HG02852 (cell line): ENCODE results near the gene PDCD1LG2.

ENCODE experiments used
- ATAC-seq: cut with Tn5 transposase; IDR thresholded peaks from one replicate; pipeline ENCODE4 v1.9.1; 2021; ENCODE audit warnings: mild to moderate bottlenecking, moderate library complexity; ENCODE audit not compliant: unreplicated experiment

Gene PDCD1LG2

DNA sequence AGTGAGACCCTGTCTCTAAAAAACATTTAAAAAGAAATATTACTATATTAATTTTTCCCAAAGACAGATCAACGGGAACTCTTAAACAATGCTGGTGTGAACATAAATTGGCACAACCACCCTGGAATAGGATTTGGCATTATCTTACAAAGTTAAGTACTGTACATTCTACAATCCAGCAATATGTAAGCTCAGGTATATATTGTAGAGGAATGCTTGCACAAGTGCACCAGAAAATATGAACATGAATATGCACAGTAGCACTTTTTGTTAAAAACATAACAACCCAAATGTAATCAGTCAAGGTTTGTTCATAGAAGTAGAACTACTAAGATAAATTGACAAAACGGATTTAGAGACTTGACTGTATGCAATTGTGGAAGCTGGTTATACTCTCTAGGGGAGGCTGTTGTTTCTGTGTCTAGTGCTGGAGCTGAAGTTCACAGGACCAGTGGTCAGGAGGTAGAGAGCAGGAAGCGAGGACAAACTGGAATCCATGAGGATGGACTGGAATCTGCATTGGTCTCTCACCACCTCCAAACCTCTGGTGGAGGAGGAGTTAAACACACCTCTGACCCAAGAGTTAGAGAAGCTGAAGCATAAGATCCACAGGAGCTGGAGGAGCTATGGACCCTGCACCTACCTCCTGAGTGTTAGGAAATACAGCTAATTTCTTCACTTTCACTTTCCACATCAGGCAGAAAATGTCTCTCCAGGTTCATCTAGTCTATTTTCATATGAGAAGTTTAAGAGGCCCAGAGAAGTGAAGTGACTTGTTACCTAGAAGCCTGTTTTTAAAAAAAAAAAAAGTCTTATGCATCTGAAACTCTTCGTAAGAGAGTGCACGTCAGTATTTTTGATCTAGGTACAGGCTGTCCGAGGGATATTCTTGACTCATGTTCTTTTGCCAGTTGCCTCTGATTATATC is 98.2 kb downstream of the PDCD1LG2 start:
- ATAC-seq: no peak

GRCh38 chr9:5609226-5609596 is 98.9 kb downstream of the PDCD1LG2 start:
- no peak for ATAC-seq

DNA sequence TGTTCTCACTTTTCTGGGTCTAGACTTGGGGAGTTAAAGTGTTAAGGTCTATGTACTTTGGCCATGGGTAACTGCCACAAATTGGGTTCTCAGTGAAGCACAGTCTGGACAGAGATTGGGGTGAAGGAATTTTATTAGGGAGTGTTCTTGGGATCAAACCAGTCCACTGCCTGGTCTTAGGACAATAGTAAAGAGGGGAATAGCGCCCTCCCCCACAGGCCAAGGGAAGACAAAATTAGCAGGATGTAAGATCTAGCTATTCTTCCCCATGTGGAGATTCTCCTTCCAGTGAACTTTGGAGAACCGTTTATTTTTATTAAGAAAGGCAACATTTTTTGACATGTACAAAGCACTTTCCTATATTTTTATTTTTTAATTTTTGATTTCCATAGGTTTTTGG is 100.2 kb downstream of the PDCD1LG2 start:
- no peak for ATAC-seq

DNA sequence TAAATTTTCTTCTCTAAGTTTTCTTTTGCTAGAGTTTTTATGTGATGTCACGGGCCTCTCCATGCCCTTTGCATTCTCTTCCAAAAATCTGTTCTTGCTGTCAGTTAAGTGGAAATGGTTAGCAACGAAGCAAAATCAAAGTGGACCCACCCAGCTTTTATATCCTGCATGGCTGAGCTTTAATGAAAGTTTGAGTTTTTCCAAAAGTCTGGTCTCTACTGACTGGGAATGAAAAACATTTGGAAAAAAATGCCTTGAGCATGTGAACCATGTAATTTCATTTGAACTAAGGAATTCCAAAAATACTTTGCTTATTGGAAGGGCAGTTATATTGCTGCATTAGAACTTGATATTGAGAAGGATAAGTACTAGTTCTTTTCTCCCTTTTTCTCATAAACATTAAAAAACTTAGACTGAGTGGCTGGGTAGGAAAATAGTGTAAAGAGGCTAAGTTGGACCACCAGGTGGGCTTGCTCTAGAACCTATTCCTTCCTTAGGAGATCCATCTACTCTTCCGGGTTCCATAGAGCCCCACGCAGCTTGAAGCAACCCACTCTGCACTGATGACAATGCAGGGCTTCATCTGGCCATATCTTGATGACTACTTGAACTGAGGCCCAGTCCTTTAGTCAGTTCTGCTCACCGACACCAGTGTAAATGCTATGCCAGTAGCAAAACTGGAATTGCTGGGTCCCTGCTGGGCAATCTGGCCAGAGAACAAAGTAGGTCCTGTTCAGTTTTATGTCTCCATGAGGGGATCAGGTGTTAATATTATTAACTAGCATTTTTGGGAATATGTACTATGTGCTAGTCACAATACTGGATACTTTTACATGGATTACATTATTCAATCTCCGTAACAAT is 101.2 kb downstream of the PDCD1LG2 start:
- no peak for ATAC-seq

DNA sequence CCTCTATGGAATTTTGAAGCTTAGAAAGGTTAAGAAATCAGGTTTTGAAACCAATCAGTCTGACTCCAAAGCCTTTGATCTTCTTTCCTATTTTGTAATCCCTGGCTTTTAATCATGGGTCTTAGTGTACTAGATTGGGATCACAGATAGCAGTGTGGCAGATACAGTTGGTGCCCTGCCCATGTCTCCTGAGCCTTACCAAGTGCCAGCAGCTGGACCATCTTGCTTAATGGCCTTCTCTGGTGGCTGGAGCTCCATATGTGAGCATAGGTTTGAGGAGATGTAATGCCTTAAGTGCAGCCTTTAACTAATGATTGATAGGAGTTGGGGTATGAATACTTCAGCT is 101.8 kb downstream of the PDCD1LG2 start:
- no peak for ATAC-seq

- ATAC-seq: no peak
Observed at GRCh38 chr9:5614192-5614591, 103.9 kb downstream of the PDCD1LG2 start.

DNA sequence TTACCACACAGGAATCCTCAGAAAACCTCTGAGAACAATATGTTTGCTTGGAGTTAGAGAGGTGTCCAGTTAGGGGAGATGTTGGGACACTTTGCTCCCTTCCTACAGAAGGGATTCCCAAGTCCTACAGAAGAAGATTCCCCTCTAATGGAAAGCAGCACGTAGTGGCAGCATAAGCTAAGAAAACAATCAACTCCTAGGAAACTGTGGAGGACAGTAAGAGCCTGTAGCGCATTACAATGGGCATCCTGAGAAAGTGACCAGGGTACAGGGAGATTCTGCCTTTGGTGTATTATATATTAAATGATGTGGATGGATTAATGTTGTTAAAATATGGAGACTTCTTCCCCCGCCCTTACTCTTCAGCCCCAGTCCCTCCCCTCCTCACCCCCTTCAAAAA is 104.7 kb downstream of the PDCD1LG2 start:
- ATAC-seq: no peak

DNA sequence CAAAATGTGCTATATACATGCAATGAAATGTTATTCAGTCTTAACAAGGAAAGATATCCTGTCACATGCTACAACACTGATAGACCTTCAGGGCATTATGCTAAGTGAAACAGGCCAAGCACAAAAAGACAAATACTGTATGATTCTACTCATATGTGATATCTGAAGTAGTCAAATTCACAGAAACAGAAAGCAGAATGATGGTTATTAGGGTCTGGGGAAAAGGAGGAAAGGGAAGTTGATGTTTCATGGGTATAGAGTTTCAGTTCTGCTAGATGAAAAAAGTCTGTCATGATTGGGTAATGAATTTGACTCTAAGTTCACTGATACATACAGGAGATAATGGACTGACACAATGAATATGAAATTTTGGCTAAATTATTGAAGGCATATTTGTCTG is 107.4 kb downstream of the PDCD1LG2 start:
- peak; percentile 94 for ATAC-seq

- ATAC-seq: no peak
Observed at GRCh38 chr9:5620494-5620893, 110.2 kb downstream of the PDCD1LG2 start.
